ENCODE measurements around the gene FMNL2. TPM values are rescaled to one million over a fixed set of nuclear protein-coding genes. Genes with fewer than 3 reads are reported as not detected.
A peak's percentile ranks its signal among the peaks of the same experiment; 100 is the strongest.
"Not testable (repeated sequence)": the region's sequence is repeated elsewhere in the genome, so short reads cannot be mapped to it uniquely, and the experiment has no call there.

FMNL2 gene
- polyA plus RNA-seq, 3 donors, result 0.28 to 3.2 (median 0.71) TPM

GRCh38 chr2:152520759-152521158 lies 185.8 kb downstream of the FMNL2 start:
- no peak overlapping the region for H3K4me2 ChIP-seq (replicated peaks; ENCODE audit: extremely low read depth, low read length, poor library complexity, severe bottlenecking)

GRCh38 chr2:152522446-152522845 lies 187.5 kb downstream of the FMNL2 start:
- H3K9me3 Mint-ChIP-seq; H3K27me3 Mint-ChIP-seq (ENCODE audit: low read depth in 3 of 3); H3K79me2 ChIP-seq (ENCODE audit: insufficient read depth, low read length); DNase-seq; H4K20me1 ChIP-seq (ENCODE audit: insufficient read depth, low read length); H3K4me1 ChIP-seq (ENCODE audit: control insufficient read depth in 1 of 2, insufficient read depth in 2 of 2, low read length in 2 of 2); H2AFZ ChIP-seq (ENCODE audit: insufficient read depth, low read depth, low read length, poor library complexity, severe bottlenecking); H3K27ac ChIP-seq (ENCODE audit: low read depth in 1 of 2, low read length in 2 of 2); H3K4me2 ChIP-seq (replicated peaks; ENCODE audit: extremely low read depth, low read length, poor library complexity, severe bottlenecking); H3K27me3 ChIP-seq (ENCODE audit: control insufficient read depth in 2 of 2, insufficient read depth in 2 of 2, low read length in 2 of 2); H3K36me3 ChIP-seq (replicated peaks in 1 of 2; ENCODE audit: control insufficient read depth in 1 of 2, insufficient read depth in 2 of 2, low read length in 2 of 2); H3K36me3 Mint-ChIP-seq; H3K4me3 ChIP-seq (replicated peaks in 1 of 3; ENCODE audit: low read depth in 2 of 3, low read length in 3 of 3); H3K4me1 Mint-ChIP-seq; H3K9ac ChIP-seq (ENCODE audit: insufficient read depth, low read length, poor library complexity, severe bottlenecking); H3K9me3 ChIP-seq (replicated peaks in 1 of 2; ENCODE audit: control insufficient read depth in 1 of 2, insufficient read depth in 1 of 2, low read length in 2 of 2); H3K4me3 Mint-ChIP-seq; intact Hi-C loops (cut with micrococcal nuclease): not testable (repeated sequence)
- H3K27ac Mint-ChIP-seq, result peak overlapping the region in 1 of 7 donors; percentile 0
- WGBS (ENCODE audit: insufficient coverage), result 100% methylated on average over 1 of the region's 3 CpGs

More at GRCh38 chr2:152520759-152521158, 185.8 kb downstream of the FMNL2 start:
- Histone ChIP-seq H3K4me1 (ENCODE audit: control insufficient read depth in 1 of 2, insufficient read depth in 2 of 2, low read length in 2 of 2) (no peaks in the 10 kb centered on the region), H3K27me3 (ENCODE audit: control insufficient read depth in 2 of 2, insufficient read depth in 2 of 2, low read length in 2 of 2) (no peaks in the 10 kb centered on the region), H3K79me2 (ENCODE audit: insufficient read depth, low read length) (no peaks in the 10 kb centered on the region), H3K9me3 (replicated peaks in 1 of 2; ENCODE audit: control insufficient read depth in 1 of 2, insufficient read depth in 1 of 2, low read length in 2 of 2) (no peaks in the 10 kb centered on the region), H4K20me1 (ENCODE audit: insufficient read depth, low read length) (no peaks in the 10 kb centered on the region), H3K9ac (ENCODE audit: insufficient read depth, low read length, poor library complexity, severe bottlenecking) (no peak overlapping the region), H2AFZ (ENCODE audit: insufficient read depth, low read depth, low read length, poor library complexity, severe bottlenecking) (no peak overlapping the region), H3K27ac (ENCODE audit: low read depth in 1 of 2, low read length in 2 of 2) (no peak overlapping the region), H3K36me3 (replicated peaks in 1 of 2; ENCODE audit: control insufficient read depth in 1 of 2, insufficient read depth in 2 of 2, low read length in 2 of 2) (no peaks in the 10 kb centered on the region), H3K4me3 (replicated peaks in 1 of 3; ENCODE audit: low read depth in 2 of 3, low read length in 3 of 3) (no peak overlapping the region)
- no peak overlapping the region for H3K4me3 Mint-ChIP-seq
- TF ChIP-seq CTCF (IDR thresholded peaks at IDR 0.05), result no peak
- H3K36me3 Mint-ChIP-seq, result no peaks in the 10 kb centered on the region
- intact Hi-C loops (cut with micrococcal nuclease), result no loop called here
- DNase-seq, result no peak
- peaks cover 4% of the 10 kb centered on the region for H3K4me1 Mint-ChIP-seq
- H3K27ac Mint-ChIP-seq, result no peak overlapping the region
- peaks cover 0 to 2% (median 0%) of the 10 kb centered on the region in 7 donors for H3K9me3 Mint-ChIP-seq
- H3K27me3 Mint-ChIP-seq (ENCODE audit: low read depth in 3 of 3), result peaks cover 0 to 2% (median 0%) of the 10 kb centered on the region in 3 donors
